NCI-H748 (cell line): ENCODE results near the gene CPLANE2.

Experiments
- DNase-seq: peaks from one replicate; lab custom pipeline; 2025; ENCODE audit not compliant: unreplicated experiment; lab: John Stamatoyannopoulos, UW

Gene CPLANE2

GRCh38 chr1:16191916-16192546 lies 45.0 kb downstream of the CPLANE2 start:
- DNase-seq: no peak

GRCh38 chr1:16191309-16191708 lies 45.7 kb downstream of the CPLANE2 start:
- no peak for DNase-seq

- no peak for DNase-seq
Measured at GRCh38 chr1:16189921-16190621, 46.9 kb downstream of the CPLANE2 start.

GRCh38 chr1:16189003-16189402 lies 48.0 kb downstream of the CPLANE2 start:
- DNase-seq: no peak

- DNase-seq: peak; percentile 51
Measured at GRCh38 chr1:16187748-16188401, 49.1 kb downstream of the CPLANE2 start.

- no peak for DNase-seq
Measured at GRCh38 chr1:16186655-16187235, 50.2 kb downstream of the CPLANE2 start.

GRCh38 chr1:16184557-16185303 lies 52.3 kb downstream of the CPLANE2 start:
- DNase-seq: no peak

- no peak for DNase-seq
Measured at GRCh38 chr1:16183765-16184556, 53.0 kb downstream of the CPLANE2 start.

GRCh38 chr1:16183179-16183578 lies 53.8 kb downstream of the CPLANE2 start:
- DNase-seq: no peak

- no peak for DNase-seq
Measured at GRCh38 chr1:16181887-16182719, 54.9 kb downstream of the CPLANE2 start.
